HG02885 (cell line): ENCODE measurements around the gene SMPD3.

Experiments used
- ATAC-seq: cut with Tn5 transposase; IDR thresholded peaks from one replicate; pipeline ENCODE4 v1.9.1; 2021; ENCODE audit warnings: mild to moderate bottlenecking; ENCODE audit not compliant: unreplicated experiment, poor library complexity

Gene SMPD3

GRCh38 chr16:68374246-68374805, 74.0 kb downstream of the SMPD3 start:
- no peak for ATAC-seq

DNA sequence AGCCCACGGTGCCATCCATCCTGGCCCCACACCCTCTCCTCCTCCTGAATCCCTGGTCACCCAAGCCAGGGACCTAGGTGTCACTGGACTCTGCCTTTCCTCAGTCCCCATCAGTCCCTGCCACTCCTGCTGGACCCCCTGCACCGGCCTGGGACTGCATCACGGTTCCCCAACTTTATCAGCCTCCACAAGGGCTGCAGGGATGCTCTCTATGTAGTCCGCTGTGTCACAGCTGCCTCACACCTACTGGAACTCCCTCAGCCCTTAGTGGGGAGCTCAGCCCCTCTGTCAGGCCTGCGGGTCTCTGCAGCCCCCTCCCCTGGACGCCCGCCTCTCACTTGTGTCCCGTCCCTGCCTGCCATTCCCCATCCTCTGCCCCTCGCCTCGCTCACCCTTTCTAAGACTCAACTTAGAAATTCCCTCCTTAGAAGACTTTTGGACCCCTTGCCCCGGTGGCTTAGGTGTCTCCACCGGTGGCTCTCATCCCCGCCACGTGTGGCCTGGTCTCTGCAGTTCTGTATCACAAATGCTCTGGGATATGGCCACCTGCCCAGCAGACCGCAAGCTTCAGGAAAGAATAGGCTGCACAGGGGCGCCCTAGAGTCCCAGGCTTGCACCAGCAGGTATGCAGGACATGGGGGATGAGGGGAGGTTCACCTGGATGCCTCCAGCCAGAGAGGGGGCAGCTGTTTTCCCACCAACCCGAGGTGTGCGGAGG, 74.6 kb downstream of the SMPD3 start:
- no peak for ATAC-seq

DNA sequence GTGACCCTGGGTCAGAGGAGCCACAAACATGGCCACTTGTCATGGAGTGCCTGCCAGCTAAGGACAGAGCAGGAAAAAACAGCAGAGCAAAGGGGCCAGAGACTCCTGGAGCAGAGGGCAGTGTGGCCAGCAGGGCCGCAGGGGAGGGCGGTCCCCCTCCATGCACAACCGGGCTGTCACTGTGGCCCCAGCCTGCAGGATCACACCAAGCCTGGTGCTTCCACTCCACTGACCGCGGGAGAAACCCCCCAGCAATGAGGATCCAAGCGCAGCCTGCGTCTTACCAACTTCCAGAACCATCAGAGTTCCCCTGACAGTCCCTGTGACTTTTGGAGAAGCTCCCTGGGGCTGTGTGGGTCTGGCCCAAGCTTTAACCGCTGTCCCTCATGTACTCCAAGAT, 75.5 kb downstream of the SMPD3 start:
- ATAC-seq = no peak

DNA sequence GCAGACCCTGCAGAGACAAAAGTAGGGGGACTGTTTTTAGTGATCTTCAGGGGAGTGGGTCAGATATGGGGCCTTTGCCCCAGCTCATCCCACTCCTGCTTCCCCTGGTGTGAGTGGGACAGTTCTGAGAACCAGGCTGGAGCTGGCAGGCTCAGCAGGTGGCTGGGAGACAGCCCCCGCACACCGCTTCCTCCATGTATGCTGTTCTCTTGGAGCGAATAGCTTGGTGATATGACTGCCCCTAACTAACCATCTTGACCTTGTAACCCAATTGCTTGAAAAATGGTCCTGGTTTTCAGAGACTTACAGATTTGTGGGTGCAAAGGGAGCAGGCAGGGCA, 76.0 kb downstream of the SMPD3 start:
- no peak for ATAC-seq

GRCh38 chr16:68371706-68372380, 76.5 kb downstream of the SMPD3 start:
- ATAC-seq = no peak

DNA sequence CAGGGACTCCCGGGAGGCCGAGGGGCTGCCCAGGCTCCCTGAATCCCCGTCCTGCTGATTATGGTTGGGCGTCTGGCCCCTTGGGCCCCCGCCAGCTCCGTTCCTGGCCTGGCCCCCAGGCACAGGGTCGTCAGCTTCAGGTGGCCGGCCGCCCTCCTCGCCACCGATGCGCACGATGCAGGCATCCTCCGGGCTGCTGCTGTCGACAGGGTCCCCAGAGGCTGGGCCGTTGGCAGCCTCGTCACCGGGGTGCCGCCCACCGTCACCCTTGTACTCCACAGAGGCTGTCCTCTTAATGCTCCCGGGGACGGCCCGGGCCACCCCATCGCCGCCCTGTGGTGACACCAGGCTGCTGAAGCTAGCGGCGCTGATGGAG, 77.0 kb downstream of the SMPD3 start:
- no peak for ATAC-seq

DNA sequence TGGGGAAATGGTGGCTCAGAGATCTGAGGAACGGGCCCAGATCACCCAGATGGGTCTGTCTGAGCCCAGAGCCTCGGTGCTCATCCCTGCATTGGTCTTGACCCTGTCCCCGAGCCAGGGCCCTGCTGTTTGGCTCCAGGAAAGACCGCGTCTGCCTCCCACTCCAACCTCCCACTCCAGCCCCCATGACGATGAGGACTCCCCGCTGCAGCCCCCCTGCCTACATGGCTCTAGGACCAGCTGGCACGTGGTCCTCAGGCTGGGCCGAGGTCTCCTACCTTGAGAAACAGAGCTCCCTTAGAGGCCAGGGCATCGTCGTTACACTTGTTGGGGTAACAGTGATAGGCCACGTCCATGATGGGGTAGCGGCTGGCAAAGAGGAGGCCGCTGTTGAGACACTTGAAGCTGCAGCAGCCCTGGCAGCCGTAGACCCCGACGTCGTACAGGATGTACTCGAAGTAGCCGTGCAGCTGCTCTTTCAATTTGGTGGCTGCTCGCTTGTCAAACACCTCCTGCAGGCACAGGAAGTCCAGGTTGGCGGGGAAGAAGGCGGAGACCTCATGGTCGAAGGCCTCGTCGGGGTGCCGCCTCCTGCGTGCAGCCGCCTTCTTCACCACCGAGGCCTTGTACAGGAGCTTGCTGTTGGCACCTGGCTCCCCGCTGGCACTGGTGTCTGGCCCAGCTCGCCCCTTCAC, 77.6 kb downstream of the SMPD3 start:
- ATAC-seq = no peak

- no peak for ATAC-seq
Observed at GRCh38 chr16:68369697-68370580, 78.4 kb downstream of the SMPD3 start.

DNA sequence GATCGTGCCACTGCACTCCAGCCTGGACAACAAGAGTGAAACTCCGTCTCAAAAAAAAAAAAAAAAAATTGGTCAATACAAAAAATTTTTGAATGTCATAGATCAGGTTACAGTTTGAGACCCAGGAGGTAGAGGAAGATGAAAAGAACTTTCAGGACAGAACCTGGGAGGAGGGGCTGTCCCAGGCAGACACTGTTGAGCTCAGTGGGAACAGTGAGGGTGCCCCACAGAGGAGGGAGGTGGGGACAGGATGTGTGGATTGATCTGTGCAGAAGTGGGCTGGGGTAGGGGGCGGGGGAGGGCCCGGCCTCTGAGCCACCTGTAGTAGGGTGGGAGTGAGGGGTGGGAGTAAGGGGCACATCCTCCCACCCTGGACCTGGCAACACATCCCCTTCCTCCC, 79.1 kb downstream of the SMPD3 start:
- no peak for ATAC-seq

DNA sequence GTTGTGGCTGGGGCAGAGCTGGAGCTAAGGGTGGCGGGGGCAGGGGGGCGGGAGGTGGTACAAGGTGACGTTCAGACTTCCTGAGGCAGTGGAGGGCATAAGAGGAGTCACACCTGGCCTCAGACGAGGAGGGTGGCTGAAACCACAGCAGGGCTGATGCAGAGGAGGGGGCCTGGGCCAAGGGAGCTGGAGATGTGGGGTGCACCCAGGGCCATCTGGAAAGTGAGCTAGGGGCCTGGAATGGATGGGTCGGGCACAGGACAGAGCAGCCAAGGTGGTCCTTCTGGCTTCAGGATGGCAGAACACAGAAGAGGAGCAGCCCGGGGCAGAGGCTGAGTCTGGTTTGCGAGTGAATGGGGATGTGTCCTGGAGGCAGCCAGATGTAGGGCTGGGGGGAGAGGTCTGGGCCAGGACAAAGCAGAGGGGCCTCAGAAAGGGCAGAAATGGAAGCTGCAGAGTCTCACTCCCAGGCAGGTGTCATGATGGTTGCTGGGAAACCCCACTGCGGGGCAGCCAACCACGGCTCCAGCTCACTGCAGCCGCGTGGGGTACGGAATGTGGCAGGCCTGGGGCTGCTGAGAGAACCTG, 79.9 kb downstream of the SMPD3 start:
- ATAC-seq = peak; percentile 54

- ATAC-seq = no peak
Observed at GRCh38 chr16:68367891-68368290, 80.4 kb downstream of the SMPD3 start.

- no peak for ATAC-seq
Observed at GRCh38 chr16:68367440-68367839, 80.9 kb downstream of the SMPD3 start.

GRCh38 chr16:68367030-68367429, 81.3 kb downstream of the SMPD3 start:
- no peak for ATAC-seq

GRCh38 chr16:68366062-68366461, 82.2 kb downstream of the SMPD3 start:
- no peak for ATAC-seq

DNA sequence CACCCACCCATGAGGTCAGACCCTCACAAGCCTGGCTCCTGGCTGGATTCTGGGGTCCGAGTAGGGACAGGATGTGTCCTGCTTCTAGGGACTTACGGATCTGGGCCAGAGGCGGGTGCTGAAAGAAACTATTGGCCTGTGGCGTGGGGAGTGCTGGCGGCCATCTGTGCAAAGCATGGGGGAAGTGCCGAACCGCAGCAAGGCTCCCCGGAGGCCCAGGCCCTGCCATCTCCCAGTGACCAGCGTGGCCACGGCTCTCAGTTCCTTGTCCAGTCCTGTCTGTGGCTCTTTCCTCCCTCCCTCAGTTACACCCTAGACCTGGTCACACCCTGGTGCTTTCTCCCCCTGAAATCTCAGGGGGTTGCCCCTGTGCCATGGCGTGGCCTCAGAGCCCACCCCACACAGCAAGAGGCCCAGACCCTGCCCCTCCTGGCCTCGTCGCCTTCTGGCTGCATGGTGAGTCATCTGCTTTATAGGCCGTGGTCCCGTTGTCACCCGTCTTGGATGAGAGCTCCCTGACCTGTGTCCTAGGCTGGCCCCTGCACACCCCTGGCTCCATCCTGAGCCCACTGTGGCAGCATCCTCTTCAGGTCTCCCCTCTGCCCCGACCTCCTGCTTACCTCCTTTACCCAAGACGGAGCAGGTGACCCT, 83.0 kb downstream of the SMPD3 start:
- ATAC-seq = no peak

DNA sequence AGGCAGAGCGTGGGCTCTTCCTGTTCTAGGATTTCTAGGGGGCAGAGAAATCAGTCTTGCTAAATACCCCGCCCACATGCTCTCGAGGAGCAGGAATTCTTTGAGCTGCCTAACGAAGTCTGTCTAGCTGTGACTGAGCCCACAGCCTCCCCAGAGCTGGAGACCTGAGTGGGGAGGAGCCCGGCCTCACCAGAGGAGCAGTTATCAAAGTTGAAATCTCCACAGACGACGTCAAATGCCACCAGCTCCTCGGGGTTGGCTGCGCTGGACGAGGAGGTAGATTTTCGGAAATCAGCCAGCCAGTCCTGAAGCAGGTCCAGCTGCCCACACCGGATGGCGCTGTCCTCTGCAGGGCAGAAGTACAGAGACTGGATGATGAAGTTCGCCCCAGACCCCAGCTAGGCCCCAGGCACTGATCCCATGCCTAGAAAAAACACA, 83.7 kb downstream of the SMPD3 start:
- ATAC-seq = no peak

GRCh38 chr16:68363658-68364521, 84.4 kb downstream of the SMPD3 start:
- ATAC-seq = no peak

- no peak for ATAC-seq
Observed at GRCh38 chr16:68362947-68363657, 85.2 kb downstream of the SMPD3 start.
